Measurements from ENCODE around the gene DLGAP4. TPM values are rescaled to one million over a fixed set of nuclear protein-coding genes. Genes with fewer than 3 reads are reported as not detected.

DLGAP4 gene
- total RNA-seq, 1 experiment from 2014 or later: 59.9 TPM

- H3K27ac ChIP-seq (ENCODE audit: low read depth, low read length, poor library complexity, severe bottlenecking): peak overlapping the region; percentile 58
- no peaks in the 10 kb centered on the region for H3K9me3 ChIP-seq (ENCODE audit: low read depth, low read length, poor library complexity, severe bottlenecking)
- TF ChIP-seq EZH2 (IDR thresholded peaks at IDR 0.05; ENCODE audit: borderline replicate concordance, low read depth, low read length, poor library complexity, severe bottlenecking): no peak
- TF ChIP-seq CTCF (conservative IDR thresholded peaks at IDR 0.05; ENCODE audit: low read depth, low read length): no peak
- H3K27me3 ChIP-seq (replicated peaks; ENCODE audit: insufficient read depth, low read depth, low read length, poor library complexity): peaks cover 15% of the 10 kb centered on the region
- ChIA-PET POLR2A (ENCODE audit: low non-redundant PET) (no interaction called here), CTCF (no interaction called here)
- peaks cover 22% of the 10 kb centered on the region for H3K4me1 ChIP-seq (ENCODE audit: insufficient read depth, low read length, poor library complexity, severe bottlenecking)
- peak; percentile 50 for DNase-seq (ENCODE audit: low spot score)
- no peaks in the 10 kb centered on the region for H3K36me3 ChIP-seq (ENCODE audit: insufficient read depth, low read length, poor library complexity, severe bottlenecking)
- intact Hi-C loops (cut with micrococcal nuclease; ENCODE audit: unreplicated experiment): no loop called here
- H3K4me3 ChIP-seq (ENCODE audit: low read depth, low read length, poor library complexity, severe bottlenecking): no peak overlapping the region
- no TSS peak for BruUV-seq (replicated peaks)
Measured at GRCh38 chr20:36311141-36311853, 5.2 kb downstream of the DLGAP4 start.

GRCh38 chr20:36311854-36312723, 6.0 kb downstream of the DLGAP4 start:
- Histone ChIP-seq H3K27me3 (replicated peaks; ENCODE audit: insufficient read depth, low read depth, low read length, poor library complexity) (peaks cover 7% of the 10 kb centered on the region), H3K27ac (ENCODE audit: low read depth, low read length, poor library complexity, severe bottlenecking) (no peak overlapping the region), H3K4me3 (ENCODE audit: low read depth, low read length, poor library complexity, severe bottlenecking) (no peak overlapping the region), H3K4me1 (ENCODE audit: insufficient read depth, low read length, poor library complexity, severe bottlenecking) (peaks cover 16% of the 10 kb centered on the region), H3K36me3 (ENCODE audit: insufficient read depth, low read length, poor library complexity, severe bottlenecking) (no peaks in the 10 kb centered on the region), H3K9me3 (ENCODE audit: low read depth, low read length, poor library complexity, severe bottlenecking) (no peaks in the 10 kb centered on the region)
- BruUV-seq (replicated peaks): no TSS peak
- ChIA-PET CTCF (no interaction called here), POLR2A (ENCODE audit: low non-redundant PET) (no interaction called here)
- no peak for DNase-seq (ENCODE audit: low spot score)
- TF ChIP-seq CTCF (conservative IDR thresholded peaks at IDR 0.05; ENCODE audit: low read depth, low read length) (no peak), EZH2 (IDR thresholded peaks at IDR 0.05; ENCODE audit: borderline replicate concordance, low read depth, low read length, poor library complexity, severe bottlenecking) (no peak)
- intact Hi-C loops (cut with micrococcal nuclease; ENCODE audit: unreplicated experiment): no loop called here

GRCh38 chr20:36312724-36313441, 6.7 kb downstream of the DLGAP4 start:
- Histone ChIP-seq H3K4me3 (ENCODE audit: low read depth, low read length, poor library complexity, severe bottlenecking) (no peak overlapping the region), H3K36me3 (ENCODE audit: insufficient read depth, low read length, poor library complexity, severe bottlenecking) (no peaks in the 10 kb centered on the region), H3K27me3 (replicated peaks; ENCODE audit: insufficient read depth, low read depth, low read length, poor library complexity) (no peaks in the 10 kb centered on the region), H3K9me3 (ENCODE audit: low read depth, low read length, poor library complexity, severe bottlenecking) (no peaks in the 10 kb centered on the region), H3K4me1 (ENCODE audit: insufficient read depth, low read length, poor library complexity, severe bottlenecking) (peaks cover 16% of the 10 kb centered on the region), H3K27ac (ENCODE audit: low read depth, low read length, poor library complexity, severe bottlenecking) (no peak overlapping the region)
- TF ChIP-seq EZH2 (IDR thresholded peaks at IDR 0.05; ENCODE audit: borderline replicate concordance, low read depth, low read length, poor library complexity, severe bottlenecking) (no peak), CTCF (conservative IDR thresholded peaks at IDR 0.05; ENCODE audit: low read depth, low read length) (no peak)
- POLR2A ChIA-PET (ENCODE audit: low non-redundant PET): no interaction called here
- intact Hi-C loops (cut with micrococcal nuclease; ENCODE audit: unreplicated experiment): no loop called here
- no peak for DNase-seq (ENCODE audit: low spot score)
- no TSS peak for BruUV-seq (replicated peaks)
- CTCF ChIA-PET: no interaction called here

Measured in A673 (cell line).